GM18526 (cell line): Measurements from ENCODE around the gene MRPL52.

Source experiments
- POLR2A ChIP-seq: IDR thresholded peaks from 3 replicates; pipeline ENCODE4 v1.6.1; 2011; ENCODE audit not compliant: insufficient read length; ENCODE audit errors: extremely low read depth

The MRPL52 gene

GRCh38 chr14:22802860-22803686 is 26.6 kb upstream of the MRPL52 start:
- no peak for TF ChIP-seq POLR2A

- TF ChIP-seq POLR2A, result no peak
These were observed 26.1 kb upstream of the MRPL52 start for GRCh38 chr14:22803687-22803974.

DNA sequence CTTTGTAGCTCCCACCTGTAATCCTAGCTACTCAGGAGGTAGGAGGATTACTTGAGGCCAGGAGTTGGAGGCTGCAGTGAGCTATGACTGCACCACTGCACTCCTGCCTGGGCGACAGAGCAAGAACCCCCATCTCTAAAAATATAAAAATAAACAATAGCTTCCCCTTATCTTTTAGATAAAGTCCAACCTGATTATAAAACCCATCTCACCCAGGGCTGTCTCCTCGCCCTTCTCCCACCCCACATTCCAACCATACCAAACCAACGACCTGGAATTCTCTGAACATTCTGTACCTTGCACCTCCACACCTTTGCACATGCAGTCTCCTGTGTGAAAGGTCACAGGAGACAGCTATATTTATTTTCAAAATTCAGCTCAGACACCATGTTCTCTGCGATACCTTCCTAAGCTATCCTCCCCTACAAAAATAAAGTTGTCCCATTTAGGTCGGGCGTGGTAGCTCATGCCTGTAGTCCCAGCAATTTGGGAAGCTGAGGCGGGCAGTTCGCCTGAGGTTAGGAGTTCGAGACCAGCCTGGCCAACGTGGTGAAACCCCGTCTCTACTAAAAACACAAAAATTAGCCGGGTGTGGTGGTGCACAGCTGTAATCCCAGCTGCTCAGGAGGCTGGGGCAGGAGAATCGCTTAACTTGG is 22.1 kb upstream of the MRPL52 start:
- TF ChIP-seq POLR2A, result no peak

- no peak for TF ChIP-seq POLR2A
These were observed 21.1 kb upstream of the MRPL52 start for GRCh38 chr14:22808388-22809209.

- no peak for TF ChIP-seq POLR2A
These were observed 18.0 kb upstream of the MRPL52 start for GRCh38 chr14:22811722-22812121.

DNA sequence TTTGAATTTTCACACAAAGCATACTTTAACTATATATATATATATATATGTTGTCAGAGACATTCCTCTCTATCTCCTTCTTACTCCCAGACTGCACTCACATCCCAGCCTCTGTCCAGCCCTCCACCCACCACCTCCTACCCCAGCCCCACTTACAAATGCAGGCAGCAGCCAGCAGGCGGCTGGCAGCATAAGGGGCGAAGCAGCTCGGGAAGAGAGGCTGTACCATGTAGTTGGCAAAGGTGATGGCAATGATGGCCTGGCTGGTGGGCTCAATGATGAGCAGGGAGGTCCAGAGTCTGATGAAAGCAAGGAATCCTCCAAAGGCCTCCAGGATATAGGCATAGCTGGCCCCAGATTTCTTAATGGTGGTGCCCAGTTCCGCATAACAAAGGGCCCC is 16.9 kb upstream of the MRPL52 start:
- TF ChIP-seq POLR2A, result no peak

DNA sequence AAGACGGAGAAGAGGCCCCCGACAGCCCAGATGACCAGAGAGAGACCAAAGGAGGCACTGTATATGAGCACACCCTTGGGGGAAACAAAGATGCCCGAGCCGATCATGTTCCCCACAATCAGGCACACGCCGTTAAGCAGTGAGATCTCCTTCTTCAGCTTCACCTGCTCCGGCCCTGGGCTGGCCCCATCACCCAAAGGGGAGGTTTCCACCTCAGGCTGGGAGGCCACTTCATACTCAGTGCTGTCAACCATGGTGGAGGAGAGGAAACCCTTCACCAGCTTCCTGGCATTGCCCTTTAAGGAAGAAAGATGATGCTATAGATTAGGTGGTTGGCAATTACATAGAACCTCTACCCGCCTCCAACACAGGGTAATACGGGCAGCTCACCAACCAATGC is 16.5 kb upstream of the MRPL52 start:
- no peak for TF ChIP-seq POLR2A

GRCh38 chr14:22814373-22814772 is 15.3 kb upstream of the MRPL52 start:
- no peak for TF ChIP-seq POLR2A

DNA sequence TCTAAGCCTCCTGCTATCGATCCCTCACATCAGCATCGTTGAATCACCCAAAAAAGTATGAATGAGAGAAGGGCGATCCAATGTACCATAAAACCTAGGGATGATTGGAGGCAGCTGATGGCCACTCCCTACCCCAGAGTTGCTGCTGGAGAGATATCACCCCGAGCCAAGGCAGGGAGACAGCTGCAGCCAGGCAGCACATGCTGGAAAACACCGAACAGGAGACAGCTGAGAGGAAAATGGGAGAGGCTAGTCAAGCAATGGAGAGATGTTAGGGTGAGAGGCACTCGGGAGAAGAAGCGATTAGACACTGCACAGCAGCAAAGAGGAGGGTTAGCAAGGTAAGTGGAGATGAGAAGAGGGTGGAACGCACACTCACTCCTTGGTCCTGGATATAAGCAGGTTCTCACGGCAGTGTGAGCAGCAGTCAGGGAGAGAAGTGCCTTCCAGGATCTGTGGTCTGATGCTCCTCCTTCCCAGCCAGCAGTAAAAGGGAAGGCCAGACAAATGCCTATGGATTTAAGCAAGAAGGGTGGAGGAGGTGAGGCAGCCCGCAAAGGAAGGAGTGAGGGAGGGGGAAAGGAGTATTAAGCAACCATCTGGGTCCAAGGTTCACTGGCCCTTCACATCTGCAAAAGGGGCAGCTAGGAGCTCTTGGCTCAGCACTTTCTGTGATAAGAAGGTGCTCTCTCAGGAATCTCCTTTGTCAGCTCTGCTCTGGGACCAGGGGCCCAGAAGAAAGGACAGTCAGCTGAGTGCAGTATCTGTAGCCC is 14.6 kb upstream of the MRPL52 start, which contains the start of gene SLC7A7:
SLC7A7 (minus strand) TSS at position 495 of the 773 bp plus-strand sequence. CDS start 2,037 bp downstream, outside the sequence.
- TF ChIP-seq POLR2A, result no peak

- TF ChIP-seq POLR2A, result no peak
These were observed 10.3 kb upstream of the MRPL52 start for GRCh38 chr14:22819151-22819988.

- TF ChIP-seq POLR2A, result no peak
These were observed 9.0 kb upstream of the MRPL52 start for GRCh38 chr14:22820731-22821130.

GRCh38 chr14:22821193-22822015 is 8.3 kb upstream of the MRPL52 start:
- TF ChIP-seq POLR2A, result no peak

- no peak for TF ChIP-seq POLR2A
These were observed 7.6 kb upstream of the MRPL52 start for GRCh38 chr14:22822016-22822570.
